ENCODE measurements around the gene FAM186B. TPM values are rescaled to one million over a fixed set of nuclear protein-coding genes. Genes with fewer than 3 reads are reported as not detected.

The FAM186B gene
- polyA plus RNA-seq, 3 donors, result not detected

DNA sequence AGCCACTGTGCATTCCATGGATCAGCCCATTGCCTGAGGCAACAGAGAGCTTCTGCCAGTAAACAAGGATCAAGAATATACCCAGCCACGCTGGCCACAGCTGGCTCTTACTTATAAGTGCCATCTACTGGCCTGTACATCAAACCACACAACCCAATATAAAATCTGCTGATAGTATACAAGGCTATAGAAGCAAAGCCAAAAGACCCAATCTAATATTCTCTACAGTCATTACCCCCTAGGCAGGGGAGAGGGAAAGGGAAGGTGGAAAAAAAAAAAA is 4.4 kb upstream of the FAM186B start:
- Histone ChIP-seq H4K20me1 (ENCODE audit: insufficient read depth, low read length) (no peaks in the 10 kb centered on the region), H2AFZ (ENCODE audit: insufficient read depth, low read depth, low read length, poor library complexity, severe bottlenecking) (no peak overlapping the region), H3K27ac (ENCODE audit: low read depth in 1 of 2, low read length in 2 of 2) (no peak overlapping the region), H3K9ac (ENCODE audit: insufficient read depth, low read length, poor library complexity, severe bottlenecking) (no peak overlapping the region), H3K4me3 (replicated peaks in 1 of 3; ENCODE audit: low read depth in 2 of 3, low read length in 3 of 3) (no peak overlapping the region), H3K79me2 (ENCODE audit: insufficient read depth, low read length) (no peaks in the 10 kb centered on the region), H3K27me3 (ENCODE audit: control insufficient read depth in 2 of 2, insufficient read depth in 2 of 2, low read length in 2 of 2) (no peaks in the 10 kb centered on the region), H3K36me3 (replicated peaks in 1 of 2; ENCODE audit: control insufficient read depth in 1 of 2, insufficient read depth in 2 of 2, low read length in 2 of 2) (no peaks in the 10 kb centered on the region), H3K4me1 (ENCODE audit: control insufficient read depth in 1 of 2, insufficient read depth in 2 of 2, low read length in 2 of 2) (no peaks in the 10 kb centered on the region), H3K9me3 (replicated peaks in 1 of 2; ENCODE audit: control insufficient read depth in 1 of 2, insufficient read depth in 1 of 2, low read length in 2 of 2) (peaks cover 0 to 13% of the 10 kb centered on the region in 2 donors), H3K4me2 (replicated peaks; ENCODE audit: extremely low read depth, low read length, poor library complexity, severe bottlenecking) (no peak overlapping the region)
- Mint-ChIP-seq H3K27ac (no peak overlapping the region), H3K4me1 (peaks cover 7% of the 10 kb centered on the region), H3K36me3 (no peaks in the 10 kb centered on the region), H3K4me3 (no peak overlapping the region), H3K27me3 (ENCODE audit: low read depth in 3 of 3) (peaks cover 2 to 23% (median 12%) of the 10 kb centered on the region in 3 donors), H3K9me3 (peaks cover 5 to 22% (median 18%) of the 10 kb centered on the region in 7 donors)
- intact Hi-C loops (cut with micrococcal nuclease), result loop anchor here in 1 of 2 donors (2.0 kb wide), 1 partner anchor 25 kb away; no protein-coding TSS in a partner anchor
- 100% methylated on average over 1 of the region's 1 CpG for WGBS (ENCODE audit: insufficient coverage)
- TF ChIP-seq, protein P1, sequence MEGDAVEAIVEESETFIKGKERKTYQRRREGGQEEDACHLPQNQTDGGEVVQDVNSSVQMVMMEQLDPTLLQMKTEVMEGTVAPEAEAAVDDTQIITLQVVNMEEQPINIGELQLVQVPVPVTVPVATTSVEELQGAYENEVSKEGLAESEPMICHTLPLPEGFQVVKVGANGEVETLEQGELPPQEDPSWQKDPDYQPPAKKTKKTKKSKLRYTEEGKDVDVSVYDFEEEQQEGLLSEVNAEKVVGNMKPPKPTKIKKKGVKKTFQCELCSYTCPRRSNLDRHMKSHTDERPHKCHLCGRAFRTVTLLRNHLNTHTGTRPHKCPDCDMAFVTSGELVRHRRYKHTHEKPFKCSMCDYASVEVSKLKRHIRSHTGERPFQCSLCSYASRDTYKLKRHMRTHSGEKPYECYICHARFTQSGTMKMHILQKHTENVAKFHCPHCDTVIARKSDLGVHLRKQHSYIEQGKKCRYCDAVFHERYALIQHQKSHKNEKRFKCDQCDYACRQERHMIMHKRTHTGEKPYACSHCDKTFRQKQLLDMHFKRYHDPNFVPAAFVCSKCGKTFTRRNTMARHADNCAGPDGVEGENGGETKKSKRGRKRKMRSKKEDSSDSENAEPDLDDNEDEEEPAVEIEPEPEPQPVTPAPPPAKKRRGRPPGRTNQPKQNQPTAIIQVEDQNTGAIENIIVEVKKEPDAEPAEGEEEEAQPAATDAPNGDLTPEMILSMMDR (IDR thresholded peaks at IDR 0.05), result no peak
- no peak for DNase-seq

DNA sequence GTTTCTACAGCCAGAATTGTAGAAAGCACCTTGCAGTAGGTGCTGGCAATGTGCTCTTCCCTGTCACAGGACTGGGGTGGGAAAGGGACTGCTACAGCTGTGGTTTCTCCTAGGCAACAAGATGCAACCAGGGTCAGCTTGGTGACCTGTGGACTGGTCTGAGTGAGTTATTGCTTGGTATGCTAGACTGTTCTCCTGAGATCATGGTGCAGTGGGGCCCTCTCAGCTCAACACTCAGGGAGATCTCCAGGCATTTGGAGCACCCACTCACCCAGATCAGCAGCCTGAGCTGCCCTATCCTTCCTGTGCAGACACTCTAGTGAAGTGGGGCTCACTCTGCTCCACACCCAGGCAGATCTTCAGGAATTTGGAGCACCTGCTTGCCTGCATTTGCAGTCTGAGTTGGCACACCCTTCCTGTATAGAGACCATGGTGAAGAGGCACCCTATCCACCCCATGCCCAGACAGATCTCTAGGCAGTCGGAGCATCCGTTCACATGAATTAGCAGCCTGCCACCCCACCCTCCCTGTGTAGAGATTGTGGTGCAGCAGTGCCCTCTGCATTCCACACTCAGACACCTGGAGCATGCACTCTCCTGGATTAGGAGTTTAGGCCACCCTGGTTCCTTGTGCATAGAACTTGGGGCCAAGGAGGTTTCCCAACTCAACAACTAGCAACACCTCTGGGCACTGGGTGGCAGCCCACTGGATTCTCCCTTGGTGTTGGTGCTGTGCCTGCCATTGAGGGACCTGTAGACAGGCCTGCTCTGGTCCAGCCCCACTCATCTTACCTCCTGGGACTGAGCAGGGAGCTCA is 3.8 kb upstream of the FAM186B start:
- no peaks in the 10 kb centered on the region for H3K27me3 ChIP-seq (ENCODE audit: control insufficient read depth in 2 of 2, insufficient read depth in 2 of 2, low read length in 2 of 2)
- intact Hi-C loops (cut with micrococcal nuclease), result no loop called here
- H3K4me3 Mint-ChIP-seq, result no peak overlapping the region
- peaks cover 0 to 13% of the 10 kb centered on the region in 2 donors for H3K9me3 ChIP-seq (replicated peaks in 1 of 2; ENCODE audit: control insufficient read depth in 1 of 2, insufficient read depth in 1 of 2, low read length in 2 of 2)
- no peak overlapping the region for H3K27ac ChIP-seq (ENCODE audit: low read depth in 1 of 2, low read length in 2 of 2)
- H3K27me3 Mint-ChIP-seq (ENCODE audit: low read depth in 3 of 3), result peaks cover 0 to 24% (median 11%) of the 10 kb centered on the region in 3 donors
- no peaks in the 10 kb centered on the region for H3K36me3 ChIP-seq (replicated peaks in 1 of 2; ENCODE audit: control insufficient read depth in 1 of 2, insufficient read depth in 2 of 2, low read length in 2 of 2)
- no peak overlapping the region for H3K27ac Mint-ChIP-seq
- H3K9ac ChIP-seq (ENCODE audit: insufficient read depth, low read length, poor library complexity, severe bottlenecking), result no peak overlapping the region
- H3K9me3 Mint-ChIP-seq, result peaks cover 5 to 22% (median 18%) of the 10 kb centered on the region in 7 donors
- peaks cover 7% of the 10 kb centered on the region for H3K4me1 Mint-ChIP-seq
- H3K4me2 ChIP-seq (replicated peaks; ENCODE audit: extremely low read depth, low read length, poor library complexity, severe bottlenecking), result no peak overlapping the region
- H3K4me3 ChIP-seq (replicated peaks in 1 of 3; ENCODE audit: low read depth in 2 of 3, low read length in 3 of 3), result no peak overlapping the region
- TF ChIP-seq, protein P1 (IDR thresholded peaks at IDR 0.05), result no peak
- DNase-seq, result no peak
- no peaks in the 10 kb centered on the region for H3K79me2 ChIP-seq (ENCODE audit: insufficient read depth, low read length)
- H3K4me1 ChIP-seq (ENCODE audit: control insufficient read depth in 1 of 2, insufficient read depth in 2 of 2, low read length in 2 of 2), result no peaks in the 10 kb centered on the region
- no CpG with 5 or more reads among the region's 2 CpGs for WGBS (ENCODE audit: insufficient coverage)
- no peaks in the 10 kb centered on the region for H3K36me3 Mint-ChIP-seq
- no peaks in the 10 kb centered on the region for H4K20me1 ChIP-seq (ENCODE audit: insufficient read depth, low read length)
- H2AFZ ChIP-seq (ENCODE audit: insufficient read depth, low read depth, low read length, poor library complexity, severe bottlenecking), result no peak overlapping the region

Measured in CD14-positive monocyte (primary cell).